KG1 (cell line): Measurements from ENCODE around the gene PARP14.
A peak's percentile ranks its signal among the peaks of the same experiment; 100 is the strongest.
"Not testable (repeated sequence)": the region's sequence is repeated elsewhere in the genome, so short reads cannot be mapped to it uniquely, and the experiment has no call there.

Experiments
- DNase-seq: peaks from one replicate; lab custom pipeline; 2025; lab: John Stamatoyannopoulos, UW

The PARP14 gene

GRCh38 chr3:122680475-122681283 is at the start of gene PARP14:
Gene PARP14 (plus strand): TSS chr3:122680839. CDS start chr3:122680884, 45 bp downstream.
- peak; percentile 35 for DNase-seq

GRCh38 chr3:122635789-122636188 is 44.9 kb upstream of the PARP14 start:
- no peak for DNase-seq

GRCh38 chr3:122636697-122637096 is 43.9 kb upstream of the PARP14 start:
- no peak for DNase-seq

GRCh38 chr3:122640437-122640999 is 40.1 kb upstream of the PARP14 start:
- no peak for DNase-seq

GRCh38 chr3:122642935-122643334 is 37.7 kb upstream of the PARP14 start:
- DNase-seq: no peak

- no peak for DNase-seq
Measured at GRCh38 chr3:122646146-122646988, 34.3 kb upstream of the PARP14 start.

GRCh38 chr3:122651233-122651907 is 29.3 kb upstream of the PARP14 start:
- not testable (repeated sequence) for DNase-seq

GRCh38 chr3:122651962-122652361 is 28.7 kb upstream of the PARP14 start:
- DNase-seq: not testable (repeated sequence)

- not testable (repeated sequence) for DNase-seq
Measured at GRCh38 chr3:122658336-122658735, 22.3 kb upstream of the PARP14 start.

- no peak for DNase-seq
Measured at GRCh38 chr3:122660297-122660974, 20.2 kb upstream of the PARP14 start.

GRCh38 chr3:122661633-122662032 is 19.0 kb upstream of the PARP14 start:
- no peak for DNase-seq

GRCh38 chr3:122662505-122662904 is 18.1 kb upstream of the PARP14 start:
- no peak for DNase-seq

GRCh38 chr3:122665226-122665786 is 15.3 kb upstream of the PARP14 start:
- no peak for DNase-seq

- DNase-seq: no peak
Measured at GRCh38 chr3:122665881-122666280, 14.8 kb upstream of the PARP14 start.

GRCh38 chr3:122668930-122669730 is 11.5 kb upstream of the PARP14 start:
- no peak for DNase-seq

- no peak for DNase-seq
Measured at GRCh38 chr3:122671553-122671952, 9.1 kb upstream of the PARP14 start.

- DNase-seq: no peak
Measured at GRCh38 chr3:122674339-122674738, 6.3 kb upstream of the PARP14 start.

GRCh38 chr3:122676759-122677158 is 3.9 kb upstream of the PARP14 start:
- DNase-seq: no peak

- DNase-seq: no peak
Measured at GRCh38 chr3:122677216-122677615, 3.4 kb upstream of the PARP14 start.

GRCh38 chr3:122678506-122678905 is 2.1 kb upstream of the PARP14 start:
- DNase-seq: no peak
